ENCODE data around the gene CTF1. TPM values are rescaled to one million over a fixed set of nuclear protein-coding genes. Genes with fewer than 3 reads are reported as not detected.
A peak's percentile ranks its signal among the peaks of the same experiment; 100 is the strongest.

The CTF1 gene
- polyA plus RNA-seq, 2 of the 4 experiments (the other 2 are of a cell fraction), result 0.23 to 0.44 TPM

- TF ChIP-seq BHLHE40 (IDR thresholded peaks at IDR 0.05; ENCODE audit: low read depth, low read length) (no peak), SMC3 (IDR thresholded peaks at IDR 0.05) (no peak), TFCP2L1 (CRISPR knock-in tag; IDR thresholded peaks at IDR 0.05) (no peak), MAZ (IDR thresholded peaks at IDR 0.05; ENCODE audit: borderline replicate concordance, low read depth, low read length) (no peak), E2F6 (IDR thresholded peaks at IDR 0.05; ENCODE audit: borderline replicate concordance, low read depth) (no peak), CHD4 (IDR thresholded peaks at IDR 0.05; ENCODE audit: borderline replicate concordance) (no peak), EHF (CRISPR knock-in tag; IDR thresholded peaks at IDR 0.05) (no peak), CBX2 (IDR thresholded peaks at IDR 0.05; ENCODE audit: borderline replicate concordance, low read depth) (no peak), PHF8 (IDR thresholded peaks at IDR 0.05; ENCODE audit: borderline replicate concordance, low read depth) (no peak), HDAC2 (IDR thresholded peaks at IDR 0.05) (no peak), CBX8 (IDR thresholded peaks at IDR 0.05) (no peak), SREBF2 (IDR thresholded peaks at IDR 0.05) (no peak), POLR2AphosphoS2 (conservative IDR thresholded peaks at IDR 0.05; ENCODE audit: low read length) (no peak), EP300 (IDR thresholded peaks at IDR 0.05) (no peak)
- TF ChIP-seq, protein P1, sequence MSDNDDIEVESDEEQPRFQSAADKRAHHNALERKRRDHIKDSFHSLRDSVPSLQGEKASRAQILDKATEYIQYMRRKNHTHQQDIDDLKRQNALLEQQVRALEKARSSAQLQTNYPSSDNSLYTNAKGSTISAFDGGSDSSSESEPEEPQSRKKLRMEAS (IDR thresholded peaks at IDR 0.05), result no peak
- no peak for ATAC-seq
- WGBS (ENCODE audit: missing lambda C conversion rate), result 89% methylated on average over 5 of the region's 5 CpGs
- H3K27ac ChIP-seq, result no peak overlapping the region; a peak in 1 of 6 replicates
- ChIA-PET CTCF (interaction anchor here (0.9 to 4.1 kb wide), 12 partner anchors 10 to 95 kb away, joined by 3 to 46 read pairs (median 11); no protein-coding TSS in a partner anchor), POLR2A (interaction anchor here (2.1 kb wide), 1 partner anchor 56 kb away, joined by 9 read pairs; no protein-coding TSS in a partner anchor)
- H3K4me1 ChIP-seq, result peaks cover 16% of the 10 kb centered on the region; the same call in 2 of the 3 replicates
- FAIRE-seq, result no peak
- H3K9me3 ChIP-seq, result no peaks in the 10 kb centered on the region
- no peak overlapping the region for H3K4me2 ChIP-seq
- no peak for DNase-seq (ENCODE audit: low read depth in 1 of 2, low spot score in 1 of 2)
- H3K4me3 ChIP-seq, result no peak overlapping the region
Measured at GRCh38 chr16:30900588-30900987, 4.2 kb downstream of the CTF1 start.

DNA sequence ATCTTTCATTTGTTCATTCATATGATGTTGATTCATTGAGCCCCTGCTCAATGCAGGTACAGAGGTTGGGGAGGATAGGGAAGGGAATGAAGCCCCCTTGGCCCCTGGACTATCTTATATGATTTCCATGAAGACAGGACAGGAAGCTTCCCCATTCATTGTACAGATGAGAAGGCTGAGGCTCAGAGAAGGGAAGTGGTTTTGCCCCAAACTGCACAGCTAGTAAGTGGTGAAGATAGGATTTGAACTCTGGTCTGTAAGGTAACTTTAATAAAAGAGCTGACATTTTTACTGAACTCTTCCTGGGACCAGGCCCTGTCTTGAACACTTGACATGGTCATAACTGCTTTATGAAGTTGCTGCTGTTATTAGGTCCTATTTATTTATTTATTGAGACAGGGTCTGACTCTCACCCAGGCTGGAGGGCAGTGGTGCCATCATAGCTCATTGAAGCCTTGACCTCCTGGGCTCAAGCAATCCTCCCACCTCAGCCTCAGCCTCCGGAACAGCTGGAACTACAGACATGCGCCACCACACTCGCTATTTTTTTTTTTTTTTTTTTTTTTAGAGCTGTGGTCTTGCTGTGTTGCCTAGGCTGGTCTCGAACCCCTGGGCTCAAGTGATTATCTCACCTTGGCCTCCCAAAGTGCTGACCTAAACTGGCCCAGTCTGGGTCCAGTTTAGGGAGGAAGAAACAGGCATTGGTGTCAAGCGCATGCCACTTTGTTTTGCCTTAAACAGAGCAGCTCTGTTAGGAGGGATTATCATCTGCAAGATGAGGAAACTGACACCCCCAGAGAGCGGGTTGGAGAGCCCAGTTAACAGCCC lies 5.0 kb downstream of the CTF1 start:
- peaks cover 7% of the 10 kb centered on the region; the same call in 2 of the 3 replicates for H3K4me1 ChIP-seq
- TF ChIP-seq RFX5 (IDR thresholded peaks at IDR 0.05), result no peak
- TF ChIP-seq FOXS1 (CRISPR knock-in tag; IDR thresholded peaks at IDR 0.05), result no peak
- TF ChIP-seq ZFP36 (IDR thresholded peaks at IDR 0.05; ENCODE audit: borderline replicate concordance, partially characterized antibody), result no peak
- TF ChIP-seq GATA3 (IDR thresholded peaks at IDR 0.05; ENCODE audit: borderline replicate concordance), result 0 out of 2 replicates have a peak, but pooled peaks have one; percentile 4
- 48% methylated on average over 6 of the region's 6 CpGs for WGBS (ENCODE audit: missing lambda C conversion rate)
- DNase-seq (ENCODE audit: low read depth in 1 of 2, low spot score in 1 of 2) (peak in 1 of 2 experiments; percentile 42), ATAC-seq (no peak), FAIRE-seq (no peak)
- no peaks in the 10 kb centered on the region for H3K9me3 ChIP-seq
- H3K4me3 ChIP-seq, result peak overlapping the region; percentile 49
- ChIA-PET CTCF (interaction anchor here (0.7 to 4.1 kb wide), 31 partner anchors 8 to 174 kb away, joined by 3 to 46 read pairs (median 7); partner anchors contain the start of gene BCL7C), POLR2A (interaction anchor here (0.9 to 2.1 kb wide), 4 partner anchors 25 to 216 kb away, joined by 4 to 18 read pairs (median 8); partner anchors contain the start of gene KAT8)
- peak overlapping the region; percentile 89 to 95 for H3K27ac ChIP-seq
- H3K4me2 ChIP-seq, result peak overlapping the region; percentile 85

GRCh38 chr16:30902029-30902972 lies 5.9 kb downstream of the CTF1 start:
- H3K9me3 ChIP-seq, result no peaks in the 10 kb centered on the region
- no peak for FAIRE-seq
- H3K27ac ChIP-seq, result peak overlapping the region; percentile 89 to 95
- H3K4me1 ChIP-seq, result 0 out of 3 replicates have a peak, but pooled peaks cover 1% of the 10 kb centered on the region
- H3K4me3 ChIP-seq, result peak overlapping the region; percentile 49
- WGBS (ENCODE audit: missing lambda C conversion rate), result 25% methylated on average over 52 of the region's 99 CpGs
- peak; percentile 88 to 96 for ATAC-seq
- peak overlapping the region; percentile 85 for H3K4me2 ChIP-seq
- DNase-seq (ENCODE audit: low read depth in 1 of 2, low spot score in 1 of 2), result peak; percentile 77 to 82
- CTCF ChIA-PET, result interaction anchor here (0.7 to 4.1 kb wide), 34 partner anchors 8 to 175 kb away, joined by 3 to 46 read pairs (median 6); partner anchors contain the start of gene BCL7C
- POLR2A ChIA-PET, result interaction anchor here (0.6 to 2.1 kb wide), 10 partner anchors 9 to 215 kb away, joined by 3 to 18 read pairs (median 4); partner anchors contain the start of genes BCL7C, FBXL19 and KAT8
- TF ChIP-seq, protein P2, sequence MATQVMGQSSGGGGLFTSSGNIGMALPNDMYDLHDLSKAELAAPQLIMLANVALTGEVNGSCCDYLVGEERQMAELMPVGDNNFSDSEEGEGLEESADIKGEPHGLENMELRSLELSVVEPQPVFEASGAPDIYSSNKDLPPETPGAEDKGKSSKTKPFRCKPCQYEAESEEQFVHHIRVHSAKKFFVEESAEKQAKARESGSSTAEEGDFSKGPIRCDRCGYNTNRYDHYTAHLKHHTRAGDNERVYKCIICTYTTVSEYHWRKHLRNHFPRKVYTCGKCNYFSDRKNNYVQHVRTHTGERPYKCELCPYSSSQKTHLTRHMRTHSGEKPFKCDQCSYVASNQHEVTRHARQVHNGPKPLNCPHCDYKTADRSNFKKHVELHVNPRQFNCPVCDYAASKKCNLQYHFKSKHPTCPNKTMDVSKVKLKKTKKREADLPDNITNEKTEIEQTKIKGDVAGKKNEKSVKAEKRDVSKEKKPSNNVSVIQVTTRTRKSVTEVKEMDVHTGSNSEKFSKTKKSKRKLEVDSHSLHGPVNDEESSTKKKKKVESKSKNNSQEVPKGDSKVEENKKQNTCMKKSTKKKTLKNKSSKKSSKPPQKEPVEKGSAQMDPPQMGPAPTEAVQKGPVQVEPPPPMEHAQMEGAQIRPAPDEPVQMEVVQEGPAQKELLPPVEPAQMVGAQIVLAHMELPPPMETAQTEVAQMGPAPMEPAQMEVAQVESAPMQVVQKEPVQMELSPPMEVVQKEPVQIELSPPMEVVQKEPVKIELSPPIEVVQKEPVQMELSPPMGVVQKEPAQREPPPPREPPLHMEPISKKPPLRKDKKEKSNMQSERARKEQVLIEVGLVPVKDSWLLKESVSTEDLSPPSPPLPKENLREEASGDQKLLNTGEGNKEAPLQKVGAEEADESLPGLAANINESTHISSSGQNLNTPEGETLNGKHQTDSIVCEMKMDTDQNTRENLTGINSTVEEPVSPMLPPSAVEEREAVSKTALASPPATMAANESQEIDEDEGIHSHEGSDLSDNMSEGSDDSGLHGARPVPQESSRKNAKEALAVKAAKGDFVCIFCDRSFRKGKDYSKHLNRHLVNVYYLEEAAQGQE (IDR thresholded peaks at IDR 0.05), result no peak
- TF ChIP-seq GATA3 (IDR thresholded peaks at IDR 0.05; ENCODE audit: borderline replicate concordance) (no peak), KDM1A (IDR thresholded peaks at IDR 0.05; ENCODE audit: low read depth) (no peak), HES2 (IDR thresholded peaks at IDR 0.05) (no peak), RNF2 (IDR thresholded peaks at IDR 0.05; ENCODE audit: borderline replicate concordance, low read depth) (no peak), EP300 (IDR thresholded peaks at IDR 0.05) (no peak), ZNF302 (CRISPR knock-in tag; IDR thresholded peaks at IDR 0.05) (no peak), JUN (IDR thresholded peaks at IDR 0.05) (peak; percentile 37 to 82; a peak in 2 of 5 replicates), RARB (CRISPR knock-in tag; IDR thresholded peaks at IDR 0.05) (no peak), RFX5 (IDR thresholded peaks at IDR 0.05) (no peak)

Data from A549 (cell line).